GM12801 (cell line): ENCODE data around the gene GNGT1.

Source experiments
- CTCF ChIP-seq: IDR thresholded peaks from one replicate; pipeline ENCODE4 v1.5.1; 2011; ENCODE audit warnings: control low read depth; ENCODE audit not compliant: insufficient read length; ENCODE audit errors: extremely low read depth

The GNGT1 gene

GRCh38 chr7:93923942-93924341 is 17.6 kb downstream of the GNGT1 start:
- no peak for TF ChIP-seq CTCF

GRCh38 chr7:93926800-93927199 is 20.4 kb downstream of the GNGT1 start:
- no peak for TF ChIP-seq CTCF

- TF ChIP-seq CTCF, result no peak
Observed at GRCh38 chr7:93927585-93927984, 21.2 kb downstream of the GNGT1 start.

- no peak for TF ChIP-seq CTCF
Observed at GRCh38 chr7:93931655-93932054, 25.3 kb downstream of the GNGT1 start.

- no peak for TF ChIP-seq CTCF
Observed at GRCh38 chr7:93933156-93933555, 26.8 kb downstream of the GNGT1 start.

- TF ChIP-seq CTCF, result no peak
Observed at GRCh38 chr7:93935102-93935501, 28.7 kb downstream of the GNGT1 start.

GRCh38 chr7:93937818-93938217 is 31.5 kb downstream of the GNGT1 start:
- TF ChIP-seq CTCF, result no peak

GRCh38 chr7:93938293-93938692 is 31.9 kb downstream of the GNGT1 start:
- no peak for TF ChIP-seq CTCF
